Measurements from ENCODE around the gene AOPEP.

- TF ChIP-seq, protein P1, sequence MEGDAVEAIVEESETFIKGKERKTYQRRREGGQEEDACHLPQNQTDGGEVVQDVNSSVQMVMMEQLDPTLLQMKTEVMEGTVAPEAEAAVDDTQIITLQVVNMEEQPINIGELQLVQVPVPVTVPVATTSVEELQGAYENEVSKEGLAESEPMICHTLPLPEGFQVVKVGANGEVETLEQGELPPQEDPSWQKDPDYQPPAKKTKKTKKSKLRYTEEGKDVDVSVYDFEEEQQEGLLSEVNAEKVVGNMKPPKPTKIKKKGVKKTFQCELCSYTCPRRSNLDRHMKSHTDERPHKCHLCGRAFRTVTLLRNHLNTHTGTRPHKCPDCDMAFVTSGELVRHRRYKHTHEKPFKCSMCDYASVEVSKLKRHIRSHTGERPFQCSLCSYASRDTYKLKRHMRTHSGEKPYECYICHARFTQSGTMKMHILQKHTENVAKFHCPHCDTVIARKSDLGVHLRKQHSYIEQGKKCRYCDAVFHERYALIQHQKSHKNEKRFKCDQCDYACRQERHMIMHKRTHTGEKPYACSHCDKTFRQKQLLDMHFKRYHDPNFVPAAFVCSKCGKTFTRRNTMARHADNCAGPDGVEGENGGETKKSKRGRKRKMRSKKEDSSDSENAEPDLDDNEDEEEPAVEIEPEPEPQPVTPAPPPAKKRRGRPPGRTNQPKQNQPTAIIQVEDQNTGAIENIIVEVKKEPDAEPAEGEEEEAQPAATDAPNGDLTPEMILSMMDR (IDR thresholded peaks at IDR 0.05; ENCODE audit: low read length) = no peak
- TF ChIP-seq EZH2 (optimal IDR thresholded peaks at IDR 0.05; ENCODE audit: low read depth, low read length) = no peak
- TF ChIP-seq EZH2phosphoT487 (IDR thresholded peaks at IDR 0.05; ENCODE audit: low read length) = no peak
Observed at GRCh38 chr9:95030920-95031642, 304.6 kb downstream of the AOPEP start.

Measured in MM.1S (cell line).